Gastroesophageal sphincter (tissue), 3 donors: ENCODE data around the gene APEX1.

Experiments used
- EP300 ChIP-seq: sonication (generic); formaldehyde crosslinking; IDR thresholded peaks from one replicate; pipeline ENCODE4 v1.6.1; 2017; ENCODE audit warnings: antibody characterized with exemption, mild to moderate bottlenecking
- POLR2A ChIP-seq, 2 donors: fragments of 450-650 bp; IDR thresholded peaks; one replicate each; pipeline ENCODE4 v1.6.1; 2017; ENCODE audit warnings: antibody characterized with exemption in 2 of 2, mild to moderate bottlenecking in 2 of 2, moderate library complexity in 1 of 2
- POLR2AphosphoS5 ChIP-seq: sonication (generic); formaldehyde crosslinking; IDR thresholded peaks from one replicate; pipeline ENCODE4 v1.6.1; 2017; ENCODE audit warnings: antibody characterized with exemption
- TF ChIP-seq, protein P1 (sequence below), 4 experiments: fragments of 200-600 bp in 2 of 4; fragments of 450-650 bp in 2 of 4; sonication (generic) in 1 of 4; IDR thresholded peaks; one replicate each; pipeline ENCODE4 v1.5.1; 2017 to 2019; ENCODE audit warnings: antibody characterized with exemption in 4 of 4, mild to moderate bottlenecking in 2 of 4, moderate library complexity in 2 of 4

GRCh38 chr14:20415782-20416206 is 39.2 kb upstream of the APEX1 start:
- TF ChIP-seq, protein P1, sequence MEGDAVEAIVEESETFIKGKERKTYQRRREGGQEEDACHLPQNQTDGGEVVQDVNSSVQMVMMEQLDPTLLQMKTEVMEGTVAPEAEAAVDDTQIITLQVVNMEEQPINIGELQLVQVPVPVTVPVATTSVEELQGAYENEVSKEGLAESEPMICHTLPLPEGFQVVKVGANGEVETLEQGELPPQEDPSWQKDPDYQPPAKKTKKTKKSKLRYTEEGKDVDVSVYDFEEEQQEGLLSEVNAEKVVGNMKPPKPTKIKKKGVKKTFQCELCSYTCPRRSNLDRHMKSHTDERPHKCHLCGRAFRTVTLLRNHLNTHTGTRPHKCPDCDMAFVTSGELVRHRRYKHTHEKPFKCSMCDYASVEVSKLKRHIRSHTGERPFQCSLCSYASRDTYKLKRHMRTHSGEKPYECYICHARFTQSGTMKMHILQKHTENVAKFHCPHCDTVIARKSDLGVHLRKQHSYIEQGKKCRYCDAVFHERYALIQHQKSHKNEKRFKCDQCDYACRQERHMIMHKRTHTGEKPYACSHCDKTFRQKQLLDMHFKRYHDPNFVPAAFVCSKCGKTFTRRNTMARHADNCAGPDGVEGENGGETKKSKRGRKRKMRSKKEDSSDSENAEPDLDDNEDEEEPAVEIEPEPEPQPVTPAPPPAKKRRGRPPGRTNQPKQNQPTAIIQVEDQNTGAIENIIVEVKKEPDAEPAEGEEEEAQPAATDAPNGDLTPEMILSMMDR (IDR thresholded peaks at IDR 0.05): peak; percentile 50 to 58 (median 56)
- TF ChIP-seq POLR2A (IDR thresholded peaks at IDR 0.05) (no peak), EP300 (no peak), POLR2AphosphoS5 (no peak)
